SIG-M5 treated with dmso at 0.1 percent for 504 hours (cell line): ENCODE data around the gene CMIP.

Experiments
- DNase-seq: peaks from one replicate; lab custom pipeline; 2025; ENCODE audit not compliant: unreplicated experiment; lab: John Stamatoyannopoulos, UW

CMIP gene

GRCh38 chr16:81615833-81616232, 171.2 kb downstream of the CMIP start:
- no peak for DNase-seq

DNA sequence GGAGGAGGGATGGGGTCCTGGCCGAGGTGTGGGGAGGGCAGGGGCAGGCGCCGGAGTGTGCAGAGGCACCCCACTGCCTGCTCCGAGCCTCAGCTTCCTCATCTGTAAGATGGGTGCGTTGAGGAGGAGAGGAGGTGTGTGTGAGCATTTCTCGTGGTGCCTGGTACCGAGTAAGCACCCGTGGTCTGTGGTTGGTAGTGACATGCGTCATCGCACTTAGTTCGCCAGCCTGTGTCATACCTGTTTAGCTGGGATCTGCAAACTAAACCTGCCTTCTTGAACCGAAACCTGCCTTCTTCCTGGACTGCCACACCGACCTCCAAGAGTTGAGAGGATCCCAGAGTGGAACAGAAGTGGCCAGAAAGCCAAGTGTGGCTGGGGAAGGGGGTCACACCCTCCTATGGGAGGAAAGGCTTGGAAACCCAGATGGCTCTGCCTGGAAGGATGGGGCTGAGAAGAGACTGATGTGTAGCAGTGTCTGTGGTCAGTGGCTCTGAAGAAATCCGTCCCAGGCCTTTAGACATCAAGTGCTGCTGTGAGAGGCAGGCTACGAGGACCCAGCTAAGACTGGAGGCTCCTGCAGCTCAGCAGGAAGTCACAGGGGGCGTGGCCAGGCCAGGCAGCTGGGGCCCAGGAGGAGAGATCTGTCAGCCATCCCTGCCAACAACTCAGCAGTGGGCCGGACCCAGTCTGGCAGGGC, 171.9 kb downstream of the CMIP start:
- no peak for DNase-seq

DNA sequence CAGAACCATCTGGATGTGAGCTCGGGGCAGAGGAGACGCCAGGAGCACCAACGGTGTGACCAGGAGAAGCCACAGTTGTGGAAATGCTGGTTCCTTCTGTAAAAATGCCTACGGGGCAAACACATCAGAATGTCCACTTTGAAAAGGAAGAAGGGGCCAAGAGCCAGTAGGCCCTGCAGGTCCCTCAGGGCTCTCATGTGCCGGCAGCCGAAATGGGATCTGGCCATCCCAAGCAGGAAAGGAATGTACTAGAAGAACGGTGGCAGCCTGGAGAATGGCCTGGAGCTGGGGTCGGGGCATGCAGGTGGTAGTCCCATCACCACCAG, 172.4 kb downstream of the CMIP start:
- DNase-seq, result no peak

GRCh38 chr16:81618187-81618586, 173.6 kb downstream of the CMIP start:
- DNase-seq, result no peak

DNA sequence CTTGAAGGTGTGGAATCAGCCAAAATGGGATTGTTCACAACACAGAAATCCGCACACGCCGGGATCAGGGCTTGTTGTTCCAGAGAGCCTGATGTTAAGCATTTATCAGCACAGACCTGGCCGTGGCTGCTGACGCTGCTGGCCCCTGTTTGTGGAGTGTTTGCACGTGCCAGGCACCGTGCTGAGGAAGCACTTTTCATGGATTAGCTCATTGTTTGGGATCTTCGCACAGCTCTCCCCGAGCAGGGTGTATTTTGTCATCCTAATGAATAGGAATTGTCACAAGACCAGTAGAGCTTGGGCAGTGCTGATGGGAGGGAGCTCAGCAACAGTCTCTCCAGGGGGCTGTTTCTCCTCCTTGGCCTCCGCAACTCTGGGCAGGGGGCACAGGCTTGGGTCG, 174.1 kb downstream of the CMIP start:
- no peak for DNase-seq

GRCh38 chr16:81620029-81620428, 175.4 kb downstream of the CMIP start:
- DNase-seq, result no peak

GRCh38 chr16:81620796-81621195, 176.2 kb downstream of the CMIP start:
- no peak for DNase-seq

- DNase-seq, result no peak
Measured at GRCh38 chr16:81621496-81621895, 176.9 kb downstream of the CMIP start.

- DNase-seq, result peak; percentile 42
Measured at GRCh38 chr16:81623365-81624102, 178.9 kb downstream of the CMIP start.

DNA sequence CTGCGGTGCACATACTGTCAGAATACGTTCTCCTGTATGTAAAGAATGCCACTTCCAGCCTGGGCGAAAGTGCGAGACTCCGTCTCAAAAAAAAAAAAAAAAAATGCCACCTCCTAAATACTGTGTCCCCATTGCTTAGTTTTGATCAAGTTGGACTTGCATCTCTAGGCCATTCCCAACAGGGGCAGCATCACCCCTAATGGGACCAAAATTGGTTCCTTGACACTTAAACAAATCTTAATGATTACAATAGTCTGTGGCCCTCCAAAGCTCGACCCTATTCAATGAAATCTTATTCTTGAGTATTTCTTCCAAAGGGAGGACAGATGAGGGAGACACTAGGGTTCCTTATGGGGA, 179.8 kb downstream of the CMIP start:
- no peak for DNase-seq

DNA sequence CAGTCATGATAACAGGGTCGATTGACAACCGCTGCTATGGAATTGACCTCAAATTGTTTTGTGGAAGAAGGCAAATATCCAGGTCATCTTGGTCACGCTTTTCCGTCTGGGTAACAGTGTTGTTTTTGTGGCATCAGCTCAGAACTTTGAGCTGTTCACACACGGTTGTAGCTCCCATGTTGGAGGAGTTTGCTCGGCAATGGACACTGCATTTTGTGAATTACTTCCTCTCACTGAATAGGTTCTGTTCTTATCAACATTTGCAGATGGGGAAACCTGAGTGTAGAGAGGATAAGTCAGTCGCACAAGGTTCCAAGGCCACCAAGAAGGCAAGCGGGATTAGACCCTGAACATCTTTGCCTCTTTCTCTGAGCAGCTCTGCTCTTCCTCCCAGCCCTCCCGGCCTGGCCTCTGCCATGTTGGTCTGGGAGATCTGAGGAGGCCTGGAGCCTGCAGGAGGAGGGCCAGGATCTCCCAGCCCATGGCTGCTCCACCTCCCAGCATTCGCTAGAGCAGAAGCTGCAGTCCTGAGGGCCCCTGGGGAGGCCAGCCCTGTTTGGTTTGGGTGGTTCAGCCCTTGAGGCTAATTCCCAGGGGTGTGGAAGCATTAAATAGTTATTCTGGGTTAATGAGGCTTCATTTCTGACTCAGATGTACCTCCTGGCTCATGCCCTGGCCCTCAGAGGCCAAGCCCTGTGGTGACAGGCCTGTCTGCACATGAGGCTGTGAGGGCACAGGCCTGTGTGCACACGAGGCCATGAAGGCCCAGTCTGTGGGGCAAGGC, 180.3 kb downstream of the CMIP start:
- no peak for DNase-seq

DNA sequence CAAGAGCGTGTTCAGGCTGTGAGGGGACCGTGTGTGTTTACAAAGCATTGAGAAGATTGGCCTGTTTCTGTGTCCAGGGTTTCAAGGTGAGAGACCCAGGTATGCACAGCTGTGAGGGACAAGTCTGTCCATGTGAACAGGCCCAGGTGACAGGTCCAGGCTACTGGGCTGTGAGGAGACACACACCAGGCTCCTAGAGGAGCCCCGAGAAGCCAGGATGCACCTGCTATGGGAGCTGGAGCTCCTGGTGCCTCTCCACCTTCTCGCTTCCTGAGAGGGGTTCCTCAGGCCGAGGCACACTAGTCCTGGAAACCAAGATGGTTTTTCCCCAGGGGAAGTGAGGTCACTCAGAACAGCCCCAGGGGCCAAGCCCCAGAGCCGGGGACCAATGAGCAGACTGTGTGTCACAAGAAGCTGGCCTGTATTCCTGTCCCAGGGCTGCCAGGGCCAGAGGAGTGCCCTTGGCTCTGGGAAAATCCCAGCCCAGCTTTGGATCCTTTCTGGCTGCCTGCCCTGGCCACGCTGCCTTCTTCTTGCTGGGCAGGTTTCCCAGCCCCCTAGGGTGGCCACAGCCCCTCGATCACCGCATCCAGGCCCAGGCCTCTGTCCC, 181.0 kb downstream of the CMIP start:
- no peak for DNase-seq

- no peak for DNase-seq
Measured at GRCh38 chr16:81626181-81626674, 181.6 kb downstream of the CMIP start.

GRCh38 chr16:81627024-81627423, 182.4 kb downstream of the CMIP start:
- DNase-seq, result no peak

DNA sequence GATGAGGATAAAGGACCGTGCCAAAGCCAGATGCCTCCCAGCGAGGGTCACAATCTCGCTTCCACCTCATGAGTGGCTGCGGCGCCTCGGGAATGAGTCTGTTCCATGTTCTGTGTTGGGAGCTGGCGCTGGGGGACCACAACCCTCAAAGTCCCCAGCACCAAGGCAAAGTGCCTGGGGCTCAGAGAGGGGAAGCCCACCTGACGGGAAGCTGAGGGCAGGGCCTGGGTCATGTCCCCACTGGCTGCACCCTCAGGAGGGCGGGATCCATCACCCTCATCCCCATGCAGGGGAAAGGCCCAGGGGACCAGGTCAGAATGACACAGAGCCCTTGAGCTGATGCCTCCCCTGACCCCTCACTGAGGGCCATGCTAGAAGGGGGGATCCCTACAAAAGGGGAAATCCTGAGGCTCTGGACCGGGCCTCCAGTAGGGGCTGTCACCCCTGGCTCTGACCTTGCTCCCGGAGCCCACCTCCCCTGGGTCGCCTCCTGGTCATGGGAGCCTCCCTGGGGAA, 183.2 kb downstream of the CMIP start:
- DNase-seq, result no peak

GRCh38 chr16:81629034-81629802, 184.6 kb downstream of the CMIP start:
- no peak for DNase-seq

DNA sequence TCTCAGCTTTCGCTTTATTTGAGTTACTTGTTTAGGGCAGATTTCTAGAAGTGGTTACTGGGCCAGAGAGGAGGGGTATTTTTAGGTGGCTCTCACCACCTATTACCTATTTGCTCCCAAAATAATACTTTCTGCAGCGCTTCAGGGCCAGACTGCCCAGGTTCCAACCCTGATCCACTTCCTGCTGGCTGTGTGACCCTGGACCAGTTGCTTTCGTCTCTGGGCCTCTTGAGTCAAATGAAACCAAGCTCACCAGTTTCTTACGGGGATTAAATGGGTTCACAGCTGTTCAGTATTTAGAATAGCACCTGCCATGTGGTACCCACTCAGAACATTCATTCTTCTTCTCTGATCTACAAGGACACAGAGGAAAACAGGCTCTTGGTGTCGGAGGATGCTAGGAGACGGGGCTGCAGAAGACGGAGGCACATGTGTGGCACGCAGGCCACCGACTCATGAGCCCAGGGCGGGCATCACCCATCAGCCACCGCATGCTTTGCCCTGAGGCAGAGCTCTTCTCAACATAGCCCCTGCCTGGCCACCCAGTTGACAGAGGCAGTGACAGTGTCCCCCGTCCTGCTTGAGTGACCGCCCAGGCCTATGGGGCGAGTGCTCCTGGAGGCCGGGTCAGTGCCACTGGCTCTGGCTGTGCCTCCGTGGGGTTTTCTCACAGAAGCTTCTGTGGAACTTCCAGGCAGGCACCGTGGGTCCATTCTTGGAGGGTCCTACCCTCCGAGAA, 185.5 kb downstream of the CMIP start:
- no peak for DNase-seq

GRCh38 chr16:81630635-81631031, 186.0 kb downstream of the CMIP start:
- no peak for DNase-seq

DNA sequence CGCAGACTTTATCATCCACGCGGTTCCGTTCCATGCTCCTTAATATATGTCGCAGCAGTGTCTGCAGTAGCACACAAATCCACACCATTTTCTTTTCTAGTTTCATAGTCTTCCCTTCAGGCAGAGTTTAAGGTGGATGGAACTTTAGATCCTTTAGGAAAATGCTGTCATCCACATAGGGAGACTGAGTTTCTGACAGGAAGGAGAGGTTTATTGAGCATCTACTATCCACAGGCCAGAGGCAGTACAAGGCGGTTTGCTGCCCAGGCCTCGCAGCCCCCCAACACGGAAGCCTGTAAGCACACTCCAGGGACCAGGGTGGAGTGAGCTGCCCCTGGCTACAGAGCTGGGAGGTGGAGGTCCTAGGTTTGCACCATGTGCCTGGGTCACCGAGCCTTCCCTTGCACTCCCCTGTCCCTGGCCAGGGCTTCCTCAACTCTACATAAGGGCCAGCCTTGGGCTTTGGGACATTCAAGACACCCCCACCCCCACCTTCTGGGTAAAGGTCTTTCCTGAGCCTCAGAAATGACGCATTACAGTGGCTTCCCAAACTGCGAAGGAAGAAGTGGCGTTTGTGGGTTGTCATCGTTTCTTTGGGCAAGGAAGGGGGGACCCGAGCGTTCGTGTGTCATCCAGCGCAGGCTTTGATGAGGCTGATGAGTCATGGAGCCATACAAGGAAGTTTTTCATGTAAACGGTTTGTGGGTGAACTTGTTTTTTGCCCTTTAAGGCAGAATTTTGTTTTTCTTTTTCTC, 188.0 kb downstream of the CMIP start:
- peak; percentile 82 for DNase-seq
